ENCODE measurements around the gene ARL3.

ARL3 gene

GRCh38 chr10:102738692-102739121 lies 24.5 kb upstream of the ARL3 start:
- Histone ChIP-seq H3K27me3 (ENCODE audit: control insufficient read depth in 1 of 2, insufficient read depth in 1 of 2, low read length in 2 of 2) (no peaks in the 10 kb centered on the region), H3K23ac (ENCODE audit: low read length in 2 of 2) (no peak overlapping the region), H2AFZ (ENCODE audit: low read depth, low read length) (no peak overlapping the region), H2BK12ac (ENCODE audit: low read length in 2 of 2) (no peak overlapping the region), H3K4me2 (ENCODE audit: low read length, poor library complexity, severe bottlenecking) (no peak overlapping the region), H3K14ac (ENCODE audit: low read length in 2 of 2) (no peak overlapping the region), H3K9me3 (ENCODE audit: control insufficient read depth, low read length) (no peaks in the 10 kb centered on the region), H2BK15ac (ENCODE audit: low read depth, poor library complexity, severe bottlenecking) (no peak overlapping the region), H2BK5ac (ENCODE audit: low read depth, low read length, poor library complexity, severe bottlenecking) (no peak overlapping the region), H3K36me3 (ENCODE audit: control insufficient read depth in 1 of 2, insufficient read depth in 2 of 2, low read depth in 1 of 2, low read length in 2 of 2) (peaks cover 13 to 23% of the 10 kb centered on the region in 2 experiments), H4K8ac (ENCODE audit: low read length) (no peak overlapping the region), H3K79me1 (replicated peaks; ENCODE audit: low read length, poor library complexity, severe bottlenecking) (no peaks in the 10 kb centered on the region), H3K4ac (ENCODE audit: low read depth in 1 of 2, low read length in 2 of 2) (no peak overlapping the region), H3K4me1 (ENCODE audit: control insufficient read depth, insufficient read depth, low read depth, low read length) (peaks cover 4% of the 10 kb centered on the region), H4K91ac (ENCODE audit: low read length) (no peak overlapping the region), H3K9ac (ENCODE audit: low read length) (no peak overlapping the region), H2AK5ac (ENCODE audit: low read length, severe bottlenecking) (no peak overlapping the region), H3K4me3 (ENCODE audit: insufficient read depth in 1 of 2, low read depth in 1 of 2, low read length in 2 of 2) (no peak overlapping the region), H2BK120ac (ENCODE audit: low read depth, low read length) (no peak overlapping the region), H3K27ac (ENCODE audit: low read length, poor library complexity, severe bottlenecking) (no peak overlapping the region), H3K18ac (ENCODE audit: low read depth in 1 of 2, low read length in 2 of 2) (no peak overlapping the region)
- no peak for DNase-seq

- H2AFZ ChIP-seq (ENCODE audit: low read depth, low read length) = no peak overlapping the region
- no peak overlapping the region for H2BK120ac ChIP-seq (ENCODE audit: low read depth, low read length)
- no peak overlapping the region for H2AK5ac ChIP-seq (ENCODE audit: low read length, severe bottlenecking)
- H4K91ac ChIP-seq (ENCODE audit: low read length) = no peak overlapping the region
- H3K4me2 ChIP-seq (ENCODE audit: low read length, poor library complexity, severe bottlenecking) = no peak overlapping the region
- no peak overlapping the region for H3K27ac ChIP-seq (ENCODE audit: low read length, poor library complexity, severe bottlenecking)
- H2BK5ac ChIP-seq (ENCODE audit: low read depth, low read length, poor library complexity, severe bottlenecking) = no peak overlapping the region
- no peak overlapping the region for H2BK12ac ChIP-seq (ENCODE audit: low read length in 2 of 2)
- H3K4me3 ChIP-seq (ENCODE audit: insufficient read depth in 1 of 2, low read depth in 1 of 2, low read length in 2 of 2) = no peak overlapping the region
- H3K4ac ChIP-seq (ENCODE audit: low read depth in 1 of 2, low read length in 2 of 2) = no peak overlapping the region
- no peak overlapping the region for H3K9ac ChIP-seq (ENCODE audit: low read length)
- no peak overlapping the region for H3K23ac ChIP-seq (ENCODE audit: low read length in 2 of 2)
- H2BK15ac ChIP-seq (ENCODE audit: low read depth, poor library complexity, severe bottlenecking) = no peak overlapping the region
- H3K4me1 ChIP-seq (ENCODE audit: control insufficient read depth, insufficient read depth, low read depth, low read length) = peaks cover 2% of the 10 kb centered on the region
- no peaks in the 10 kb centered on the region for H3K27me3 ChIP-seq (ENCODE audit: control insufficient read depth in 1 of 2, insufficient read depth in 1 of 2, low read length in 2 of 2)
- H3K79me1 ChIP-seq (replicated peaks; ENCODE audit: low read length, poor library complexity, severe bottlenecking) = peaks cover 2% of the 10 kb centered on the region
- no peak for DNase-seq
- WGBS = 86% methylated on average over 9 of the region's 9 CpGs
- peaks cover 31 to 41% of the 10 kb centered on the region in 2 experiments for H3K36me3 ChIP-seq (ENCODE audit: control insufficient read depth in 1 of 2, insufficient read depth in 2 of 2, low read depth in 1 of 2, low read length in 2 of 2)
- no peak overlapping the region for H3K14ac ChIP-seq (ENCODE audit: low read length in 2 of 2)
- H3K18ac ChIP-seq (ENCODE audit: low read depth in 1 of 2, low read length in 2 of 2) = no peak overlapping the region
- H4K8ac ChIP-seq (ENCODE audit: low read length) = no peak overlapping the region
- no peaks in the 10 kb centered on the region for H3K9me3 ChIP-seq (ENCODE audit: control insufficient read depth, low read length)
Measured at GRCh38 chr10:102735065-102735562, 20.9 kb upstream of the ARL3 start.

DNA sequence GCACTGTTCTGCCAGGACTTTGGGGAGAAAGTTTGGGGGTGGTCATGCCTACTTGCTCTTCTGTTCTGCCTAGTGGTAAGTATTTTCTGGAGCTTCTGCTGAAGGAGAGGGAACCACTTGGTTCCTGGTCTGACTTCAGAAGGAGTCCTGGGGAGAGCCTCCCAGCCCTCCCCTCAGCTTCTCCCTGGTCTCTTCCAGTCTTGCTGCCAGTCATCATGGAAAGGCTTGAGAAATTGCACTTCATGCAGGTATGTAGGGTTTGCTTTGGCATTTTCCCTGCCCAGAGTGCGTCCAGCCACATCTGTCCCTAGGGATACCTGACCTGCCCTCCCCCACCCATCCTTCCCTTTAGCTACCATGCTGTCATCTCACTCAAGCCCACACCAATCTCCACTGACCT lies 18.5 kb upstream of the ARL3 start:
- Histone ChIP-seq H3K18ac (ENCODE audit: low read depth in 1 of 2, low read length in 2 of 2) (no peak overlapping the region), H4K91ac (ENCODE audit: low read length) (no peak overlapping the region), H3K14ac (ENCODE audit: low read length in 2 of 2) (no peak overlapping the region), H3K23ac (ENCODE audit: low read length in 2 of 2) (no peak overlapping the region), H2AFZ (ENCODE audit: low read depth, low read length) (no peak overlapping the region), H3K9ac (ENCODE audit: low read length) (no peak overlapping the region), H2BK12ac (ENCODE audit: low read length in 2 of 2) (no peak overlapping the region), H3K27ac (ENCODE audit: low read length, poor library complexity, severe bottlenecking) (no peak overlapping the region), H2BK120ac (ENCODE audit: low read depth, low read length) (no peak overlapping the region), H3K27me3 (ENCODE audit: control insufficient read depth in 1 of 2, insufficient read depth in 1 of 2, low read length in 2 of 2) (no peaks in the 10 kb centered on the region), H2BK15ac (ENCODE audit: low read depth, poor library complexity, severe bottlenecking) (no peak overlapping the region), H4K8ac (ENCODE audit: low read length) (no peak overlapping the region), H3K4me2 (ENCODE audit: low read length, poor library complexity, severe bottlenecking) (no peak overlapping the region), H3K4me1 (ENCODE audit: control insufficient read depth, insufficient read depth, low read depth, low read length) (peaks cover 3% of the 10 kb centered on the region), H3K4ac (ENCODE audit: low read depth in 1 of 2, low read length in 2 of 2) (no peak overlapping the region), H2AK5ac (ENCODE audit: low read length, severe bottlenecking) (no peak overlapping the region), H3K4me3 (ENCODE audit: insufficient read depth in 1 of 2, low read depth in 1 of 2, low read length in 2 of 2) (no peak overlapping the region), H3K36me3 (ENCODE audit: control insufficient read depth in 1 of 2, insufficient read depth in 2 of 2, low read depth in 1 of 2, low read length in 2 of 2) (peaks cover 37 to 60% of the 10 kb centered on the region in 2 experiments), H2BK5ac (ENCODE audit: low read depth, low read length, poor library complexity, severe bottlenecking) (no peak overlapping the region), H3K9me3 (ENCODE audit: control insufficient read depth, low read length) (no peaks in the 10 kb centered on the region), H3K79me1 (replicated peaks; ENCODE audit: low read length, poor library complexity, severe bottlenecking) (peaks cover 7% of the 10 kb centered on the region)
- DNase-seq = no peak
- WGBS = no CpG with 5 or more reads among the region's 1 CpG

- DNase-seq = no peak
- Histone ChIP-seq H4K91ac (ENCODE audit: low read length) (no peak overlapping the region), H3K79me1 (replicated peaks; ENCODE audit: low read length, poor library complexity, severe bottlenecking) (peaks cover 13% of the 10 kb centered on the region), H4K8ac (ENCODE audit: low read length) (no peak overlapping the region), H3K9ac (ENCODE audit: low read length) (no peak overlapping the region), H2BK12ac (ENCODE audit: low read length in 2 of 2) (no peak overlapping the region), H3K27ac (ENCODE audit: low read length, poor library complexity, severe bottlenecking) (no peak overlapping the region), H3K23ac (ENCODE audit: low read length in 2 of 2) (no peak overlapping the region), H3K18ac (ENCODE audit: low read depth in 1 of 2, low read length in 2 of 2) (no peak overlapping the region), H2BK120ac (ENCODE audit: low read depth, low read length) (no peak overlapping the region), H3K4me1 (ENCODE audit: control insufficient read depth, insufficient read depth, low read depth, low read length) (peaks cover 5% of the 10 kb centered on the region), H2BK5ac (ENCODE audit: low read depth, low read length, poor library complexity, severe bottlenecking) (no peak overlapping the region), H3K36me3 (ENCODE audit: control insufficient read depth in 1 of 2, insufficient read depth in 2 of 2, low read depth in 1 of 2, low read length in 2 of 2) (peaks cover 41 to 69% of the 10 kb centered on the region in 2 experiments), H2AFZ (ENCODE audit: low read depth, low read length) (no peak overlapping the region), H3K27me3 (ENCODE audit: control insufficient read depth in 1 of 2, insufficient read depth in 1 of 2, low read length in 2 of 2) (no peaks in the 10 kb centered on the region), H2BK15ac (ENCODE audit: low read depth, poor library complexity, severe bottlenecking) (no peak overlapping the region), H3K4me3 (ENCODE audit: insufficient read depth in 1 of 2, low read depth in 1 of 2, low read length in 2 of 2) (no peak overlapping the region), H3K4me2 (ENCODE audit: low read length, poor library complexity, severe bottlenecking) (no peak overlapping the region), H3K4ac (ENCODE audit: low read depth in 1 of 2, low read length in 2 of 2) (no peak overlapping the region), H2AK5ac (ENCODE audit: low read length, severe bottlenecking) (no peak overlapping the region), H3K14ac (ENCODE audit: low read length in 2 of 2) (no peak overlapping the region), H3K9me3 (ENCODE audit: control insufficient read depth, low read length) (no peaks in the 10 kb centered on the region)
- WGBS = 96% methylated on average over 4 of the region's 5 CpGs
Measured at GRCh38 chr10:102731222-102731800, 17.1 kb upstream of the ARL3 start.
